ENCODE measurements around the gene CERS2. TPM values are rescaled to one million over a fixed set of nuclear protein-coding genes. Genes with fewer than 3 reads are reported as not detected.

The CERS2 gene, protein sequence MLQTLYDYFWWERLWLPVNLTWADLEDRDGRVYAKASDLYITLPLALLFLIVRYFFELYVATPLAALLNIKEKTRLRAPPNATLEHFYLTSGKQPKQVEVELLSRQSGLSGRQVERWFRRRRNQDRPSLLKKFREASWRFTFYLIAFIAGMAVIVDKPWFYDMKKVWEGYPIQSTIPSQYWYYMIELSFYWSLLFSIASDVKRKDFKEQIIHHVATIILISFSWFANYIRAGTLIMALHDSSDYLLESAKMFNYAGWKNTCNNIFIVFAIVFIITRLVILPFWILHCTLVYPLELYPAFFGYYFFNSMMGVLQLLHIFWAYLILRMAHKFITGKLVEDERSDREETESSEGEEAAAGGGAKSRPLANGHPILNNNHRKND
- 100 to 1,000 TPM; 232 to 283 (median 242) TPM for polyA plus RNA-seq (ENCODE audit: insufficient read depth in 1 of 5, insufficient read length in 5 of 5, low replicate concordance in 1 of 5)
- long read RNA-seq, donor 1, transcript CERS2-205 (11 exons, 2,505 nt): major isoform, 55 of 105 reads
- long read RNA-seq, donor 1, partial matches to known transcripts: 23 of 105 reads
- long read RNA-seq, donor 1, other reads (novel, unspliced or antisense): 26 of 105 reads
- long read RNA-seq, donor 2, transcript CERS2-205 (11 exons, 2,505 nt): major isoform, 29 of 32 reads
- long read RNA-seq, donor 2, partial matches to known transcripts: 0 of 32 reads
- long read RNA-seq, donor 2, other reads (novel, unspliced or antisense): 0 of 32 reads
- long read RNA-seq, donor 3, transcript CERS2-205 (11 exons, 2,505 nt): major isoform, 34 of 48 reads
- long read RNA-seq, donor 3, partial matches to known transcripts: 14 of 48 reads
- long read RNA-seq, donor 3, other reads (novel, unspliced or antisense): 0 of 48 reads
- long read RNA-seq, donor 4, transcript CERS2-205 (11 exons, 2,505 nt): major isoform, 17 of 29 reads
- long read RNA-seq, donor 4, partial matches to known transcripts: 11 of 29 reads
- long read RNA-seq, donor 4, other reads (novel, unspliced or antisense): 0 of 29 reads
- long read RNA-seq, donor 5, transcript CERS2-205 (11 exons, 2,505 nt): major isoform, 47 of 68 reads
- long read RNA-seq, donor 5, partial matches to known transcripts: 17 of 68 reads
- long read RNA-seq, donor 5, other reads (novel, unspliced or antisense): 0 of 68 reads
- long read RNA-seq, donor 6, transcript CERS2-205 (11 exons, 2,505 nt): major isoform, 50 of 52 reads
- long read RNA-seq, donor 6, partial matches to known transcripts: 0 of 52 reads
- long read RNA-seq, donor 6, other reads (novel, unspliced or antisense): 0 of 52 reads
- long read RNA-seq, donor 7, transcript CERS2-205 (11 exons, 2,505 nt): major isoform, 59 of 100 reads
- long read RNA-seq, donor 7, partial matches to known transcripts: 40 of 100 reads
- long read RNA-seq, donor 7, other reads (novel, unspliced or antisense): 0 of 100 reads
- long read RNA-seq, donor 8, transcript CERS2-205 (11 exons, 2,505 nt): major isoform, 14 of 14 reads
- long read RNA-seq, donor 8, partial matches to known transcripts: 0 of 14 reads
- long read RNA-seq, donor 8, other reads (novel, unspliced or antisense): 0 of 14 reads

DNA sequence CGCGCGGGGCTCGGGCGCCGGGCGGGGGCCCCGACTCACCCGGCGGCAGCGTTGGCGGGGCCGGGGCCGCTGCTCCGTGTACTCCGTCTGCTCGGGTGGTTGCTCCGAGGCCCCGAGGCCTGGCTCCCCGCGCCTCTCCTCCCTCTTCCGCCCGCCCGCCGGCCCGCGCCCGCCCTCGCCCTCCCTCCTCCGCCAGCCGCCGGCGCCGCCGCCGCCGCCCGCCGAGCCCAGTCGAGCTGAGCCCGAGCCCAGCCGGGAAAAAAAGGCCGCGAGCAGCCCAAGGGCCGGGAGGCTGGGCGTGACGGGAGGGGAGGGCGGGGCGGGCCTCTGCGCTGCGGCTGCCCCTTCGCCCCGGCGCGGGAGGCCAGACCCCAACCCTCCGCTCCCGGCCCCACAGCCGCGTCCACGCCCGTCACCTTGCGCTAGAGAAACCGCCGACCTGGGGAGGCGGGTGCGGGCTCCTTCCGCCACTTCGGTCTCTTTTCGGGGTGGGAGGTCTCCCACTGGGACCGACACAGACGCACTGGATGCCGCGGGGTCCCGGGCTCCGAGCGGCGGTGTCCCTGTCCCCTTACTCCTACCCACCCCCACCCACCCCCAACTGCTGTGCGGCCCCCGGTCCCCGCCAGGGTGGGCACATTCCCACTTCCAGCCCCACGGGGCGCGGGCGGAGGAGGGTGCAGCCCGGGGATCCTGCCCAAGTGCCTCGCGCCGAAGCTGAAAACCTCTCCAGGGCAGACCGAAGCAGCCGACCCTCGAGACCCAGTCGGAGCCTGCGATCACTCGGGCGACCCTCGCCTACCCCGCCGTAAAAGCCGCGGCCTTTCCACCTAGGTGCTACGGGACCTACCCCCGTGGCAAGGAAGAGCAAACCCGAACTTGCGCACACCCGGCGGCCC, at the start of gene CERS2:
Gene CERS2, minus strand, starts transcription at position 256 of the 899 bp plus-strand sequence. CDS start 5,745 bp downstream, outside the sequence.
- DNase-seq: peak; percentile 81 to 88

DNA sequence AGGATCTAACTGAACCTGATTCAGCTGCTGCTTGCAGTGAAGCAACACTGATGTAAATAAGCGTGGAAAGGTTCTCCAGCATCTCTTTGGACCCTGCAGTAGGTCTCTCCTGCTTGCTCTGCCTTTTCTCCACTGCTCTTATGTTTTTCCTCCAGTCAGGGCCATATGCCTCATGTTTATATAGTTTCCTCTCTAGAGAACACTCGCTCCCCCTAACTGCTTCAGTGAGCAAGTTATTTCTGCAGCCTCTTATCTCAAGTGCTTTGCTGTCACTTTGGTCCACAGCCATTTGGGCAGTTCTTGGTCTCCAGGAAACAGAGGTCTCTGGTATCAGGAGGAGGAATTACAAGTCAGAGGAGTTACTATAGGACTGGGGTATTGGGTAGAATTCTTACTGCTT, 38.9 kb upstream of the CERS2 start:
- peak; percentile 69 to 84 for DNase-seq

DNA sequence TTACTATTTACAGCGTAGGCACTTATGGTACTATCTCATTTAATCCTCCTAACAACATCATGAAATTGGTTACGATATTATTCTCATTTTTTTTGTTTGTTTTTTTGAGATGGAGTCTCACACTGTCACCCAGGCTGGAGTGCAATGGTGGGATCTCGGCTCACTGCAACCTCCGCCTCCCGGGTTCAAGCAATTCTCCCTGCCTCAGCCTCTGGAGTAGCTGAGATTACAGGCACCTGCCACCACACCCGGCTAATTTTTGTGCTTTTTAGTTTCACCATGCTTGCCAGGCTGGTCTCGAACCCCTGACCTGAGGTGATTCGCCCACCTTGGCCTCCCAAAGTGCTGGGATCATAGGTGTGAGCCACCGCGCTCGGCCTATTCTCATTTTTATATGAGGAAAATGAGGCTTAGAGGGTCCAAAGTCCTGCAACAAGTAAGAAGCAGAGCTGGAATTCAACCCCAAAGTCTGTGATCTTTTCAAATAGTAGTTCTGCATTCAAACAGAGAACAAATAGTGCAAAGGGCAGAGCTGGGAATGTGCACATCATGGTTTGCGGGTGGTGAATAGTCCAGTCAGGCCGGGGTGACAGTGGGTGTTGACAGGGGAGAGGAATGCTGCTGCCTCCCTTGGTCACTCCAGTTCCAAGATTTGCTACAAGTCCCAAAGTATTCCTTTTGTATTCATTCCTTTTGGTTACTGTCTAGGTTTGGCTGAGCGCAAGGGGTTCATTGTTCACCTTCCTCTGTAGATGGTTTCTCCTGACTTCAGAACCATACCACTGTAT, 38.2 kb upstream of the CERS2 start:
- DNase-seq: no peak

- no peak for DNase-seq
Observed at GRCh38 chr1:151011154-151011850, 36.7 kb upstream of the CERS2 start.

DNA sequence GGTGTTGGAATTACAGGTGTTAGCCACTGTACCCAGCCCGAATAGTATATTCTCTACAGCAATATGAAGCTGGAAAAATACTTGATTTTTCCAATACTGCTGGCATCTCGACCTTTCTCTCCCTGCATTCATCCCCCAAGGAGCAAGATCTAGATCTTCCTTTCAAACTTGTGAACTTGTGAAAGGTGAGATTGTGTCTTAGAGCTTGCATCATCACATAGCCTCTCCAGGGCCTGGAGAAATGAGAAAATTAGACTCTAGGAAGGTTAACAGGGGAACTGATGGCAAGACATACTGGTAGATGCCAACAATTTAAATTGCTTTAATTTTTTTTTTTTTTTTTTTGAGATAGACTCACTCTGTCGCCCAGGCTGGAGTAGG, 35.7 kb upstream of the CERS2 start:
- DNase-seq: no peak

- no peak for DNase-seq
Observed at GRCh38 chr1:151009674-151010345, 35.2 kb upstream of the CERS2 start.

GRCh38 chr1:151009206-151009587, 34.6 kb upstream of the CERS2 start:
- no peak for DNase-seq

- DNase-seq: peak; percentile 99
Observed at GRCh38 chr1:151008244-151009205, 33.9 kb upstream of the CERS2 start, which contains the start of gene PRUNE1. TSS of gene PRUNE1 (plus strand) at chr1:151008449. CDS start at chr1:151008633, 184 bp downstream.

- DNase-seq: no peak
Observed at GRCh38 chr1:151007853-151008243, 33.2 kb upstream of the CERS2 start.

DNA sequence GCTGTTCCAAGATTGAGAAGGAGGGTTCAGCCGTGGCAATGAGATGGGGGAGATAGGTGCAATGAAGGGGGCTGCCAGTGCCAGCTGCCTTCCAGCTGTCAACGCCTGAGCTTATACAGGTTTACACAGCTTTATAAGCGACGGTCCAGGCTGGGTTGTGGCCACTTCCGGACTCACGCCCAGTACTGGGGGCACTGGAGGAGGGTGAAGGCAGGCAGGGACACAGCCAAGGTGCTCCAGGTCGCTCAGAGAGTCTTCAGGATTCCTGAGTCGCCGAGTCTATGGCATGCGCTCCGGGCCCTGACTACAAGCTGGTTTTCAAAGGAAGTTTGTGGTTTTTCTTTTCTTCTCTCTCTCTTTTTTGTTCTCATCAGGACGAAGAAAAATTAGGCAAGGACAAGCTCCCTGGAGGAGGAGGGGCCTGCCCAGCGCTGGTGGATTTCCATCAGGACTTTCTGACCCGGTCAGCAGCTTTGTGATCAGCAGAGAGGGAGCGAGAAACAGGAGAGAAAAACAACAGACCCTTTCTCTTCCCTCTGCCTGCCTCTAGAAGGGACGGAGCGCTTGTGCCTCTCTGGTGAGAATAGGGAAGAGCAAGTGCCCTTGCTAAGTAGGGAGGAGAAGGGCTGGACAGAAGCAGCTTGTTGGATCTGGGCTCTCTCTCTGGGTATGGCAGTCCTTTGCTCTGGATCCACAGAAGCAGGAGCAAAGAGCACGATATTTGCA, 31.9 kb upstream of the CERS2 start, which contains the start of gene MINDY1:
Gene MINDY1, minus strand, starts transcription at position 576 of the 726 bp plus-strand sequence. CDS start 4,285 bp downstream, outside the sequence.
- DNase-seq: peak; percentile 76 to 81

DNA sequence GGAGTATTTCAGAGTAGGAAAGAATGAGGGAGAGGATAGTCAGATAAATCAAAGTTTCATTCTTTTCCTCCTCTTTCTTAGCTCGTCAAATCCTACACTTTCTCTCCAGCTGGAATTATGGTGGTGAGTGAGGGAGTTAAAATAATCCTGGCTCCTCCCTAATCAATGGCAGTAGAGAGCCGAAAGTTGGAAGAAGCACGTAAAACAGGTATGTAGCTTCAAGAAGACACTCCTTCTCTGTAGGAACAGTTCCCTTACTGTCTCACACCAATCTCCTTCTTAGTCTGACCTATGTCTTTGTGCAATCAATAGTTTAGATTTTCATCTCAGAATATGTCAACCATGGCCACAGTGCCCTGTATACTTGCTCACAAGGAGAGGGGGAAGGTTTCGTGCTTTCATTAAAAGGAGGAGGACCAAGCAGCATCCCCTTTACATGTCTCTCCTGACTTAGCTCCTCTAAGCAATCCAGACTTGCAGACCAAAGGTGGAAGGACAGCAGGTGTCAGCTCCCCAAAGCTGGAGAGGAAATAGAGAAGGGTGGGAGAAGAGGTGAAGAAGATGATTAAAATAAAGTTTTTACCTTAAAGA, 31.2 kb upstream of the CERS2 start:
- no peak for DNase-seq

DNA sequence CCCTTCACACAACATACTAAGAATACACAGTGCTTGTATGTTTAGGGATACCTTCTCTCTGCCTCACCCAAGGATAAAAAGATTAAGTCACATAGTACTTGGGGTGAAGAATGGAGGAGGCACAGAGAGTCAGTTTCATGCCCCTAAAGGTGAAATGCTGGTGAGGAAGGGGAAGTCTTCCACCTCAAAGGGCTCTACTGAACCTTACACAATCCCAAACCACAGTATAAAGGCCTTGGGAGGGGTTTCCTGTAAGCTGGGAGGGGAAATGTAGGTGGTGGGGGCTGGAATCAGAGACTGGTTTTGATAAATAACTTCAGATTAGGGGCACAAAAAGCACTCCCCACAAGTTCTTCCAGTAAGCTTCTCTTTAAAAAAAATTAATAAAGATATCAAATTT, 28.5 kb upstream of the CERS2 start:
- DNase-seq: no peak

- DNase-seq: no peak
Observed at GRCh38 chr1:151002611-151003010, 28.0 kb upstream of the CERS2 start.

DNA sequence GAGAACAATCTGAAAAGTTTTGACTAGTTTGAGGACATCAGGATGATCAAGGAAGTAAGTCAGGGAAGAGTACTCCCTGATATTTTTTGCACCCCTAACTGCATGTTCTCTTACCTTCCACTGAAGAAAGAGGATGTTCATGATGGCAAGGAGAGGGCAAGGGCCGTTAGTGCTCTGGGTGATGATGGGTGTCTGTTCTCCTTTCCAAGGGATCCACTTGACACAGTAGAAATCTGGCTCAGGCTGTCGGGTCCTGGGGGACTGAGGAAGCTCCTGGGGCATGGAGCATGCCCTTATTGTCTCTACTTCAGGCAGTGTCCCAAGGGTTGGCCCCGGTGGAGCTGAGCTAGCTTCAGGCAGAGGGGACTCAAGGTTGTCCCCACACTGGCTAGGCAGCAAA, 27.4 kb upstream of the CERS2 start:
- DNase-seq: no peak

DNA sequence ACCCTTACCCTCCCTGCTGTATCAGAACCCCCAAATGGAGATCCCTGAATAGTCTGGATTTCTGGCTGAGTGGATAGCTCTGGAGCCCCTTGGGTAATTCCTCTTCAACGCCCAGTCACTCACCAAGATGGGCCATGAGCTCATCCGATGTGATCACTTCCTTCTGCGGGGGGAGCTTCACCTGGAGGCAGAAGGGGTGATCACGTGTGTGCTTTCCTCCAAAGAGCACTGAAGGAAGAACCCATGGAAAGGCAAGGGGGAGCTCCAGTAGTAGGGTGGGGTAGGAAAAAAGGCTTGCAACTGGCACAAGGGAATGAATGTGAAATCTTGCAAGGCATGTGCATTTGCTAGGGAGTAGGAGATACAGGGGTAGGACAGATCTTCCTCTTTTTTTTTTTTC, 27.0 kb upstream of the CERS2 start:
- no peak for DNase-seq
